ENCODE results near the gene NPLOC4. TPM values are rescaled to one million over a fixed set of nuclear protein-coding genes. Genes with fewer than 3 reads are reported as not detected.

Gene NPLOC4
- total and polyA plus RNA-seq, 2 of the 13 experiments (the other 11 are each of a cell fraction or from before 2014, with no cell fraction given), result 57.0 to 97.0 TPM

DNA sequence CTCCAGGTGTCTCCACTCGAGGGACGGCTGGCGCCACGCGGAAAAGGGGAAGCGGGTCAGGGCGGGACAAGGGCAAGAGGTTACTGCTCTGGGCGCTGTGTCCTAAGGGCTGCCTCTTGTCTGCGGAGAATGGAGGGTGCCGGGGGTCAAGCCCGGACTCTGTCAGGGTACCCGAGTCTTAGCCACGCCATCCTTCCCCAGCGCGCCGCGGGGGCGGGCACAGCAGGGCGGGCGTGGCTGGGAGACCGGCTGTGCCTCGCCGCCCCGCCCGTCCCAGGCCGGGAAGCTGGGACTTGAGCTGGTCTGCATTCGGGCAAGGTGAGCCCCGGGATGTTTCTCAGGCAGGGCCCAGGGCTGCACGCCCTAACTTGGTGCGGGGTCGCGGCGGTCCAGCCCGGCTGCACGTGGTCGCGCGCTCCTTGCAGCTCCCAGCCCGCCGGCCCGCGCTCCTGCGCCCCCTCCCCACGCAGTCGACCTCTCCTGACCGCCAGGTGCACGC, 118.1 kb downstream of the NPLOC4 start:
- DNase-seq (ENCODE audit: low spot score), result no peak
- BruUV-seq (replicated peaks), result no TSS peak
- Histone ChIP-seq H3K4me3 (replicated peaks in 1 of 3; ENCODE audit: insufficient read depth in 1 of 3, low read depth in 2 of 3, low read length in 3 of 3) (peak overlapping the region; percentile 35 to 75 (median 56); a peak in 5 of 6 replicates), H2AFZ (ENCODE audit: low read length) (no peak overlapping the region), H3K9me3 (ENCODE audit: low read length) (no peaks in the 10 kb centered on the region), H3K27ac (ENCODE audit: extremely low read length, insufficient read depth, low read length) (no peak overlapping the region), H4K20me1 (ENCODE audit: insufficient read depth, low read length) (no peaks in the 10 kb centered on the region), H3K4me2 (ENCODE audit: low read depth, low read length) (peak overlapping the region; percentile 79), H3K9ac (ENCODE audit: insufficient read depth, low read depth, low read length) (peak overlapping the region; percentile 50), H3K27me3 (ENCODE audit: control insufficient read depth in 1 of 2, insufficient read depth in 2 of 2, low read length in 2 of 2) (peaks cover 0 to 37% of the 10 kb centered on the region in 2 experiments; a peak in 4 of 5 replicates), H3K4me1 (ENCODE audit: insufficient read depth, low read length) (peaks cover 52% of the 10 kb centered on the region), H3K36me3 (replicated peaks in 1 of 2; ENCODE audit: control insufficient read depth in 1 of 2, insufficient read depth in 2 of 2, low read length in 2 of 2) (no peaks in the 10 kb centered on the region), H3K79me2 (ENCODE audit: insufficient read depth, low read length) (no peaks in the 10 kb centered on the region)
- ChIA-PET CTCF (ENCODE audit: low intra/inter-chr PET ratio, low total read pairs) (interaction anchor here (1.2 kb wide), 1 partner anchor 83 kb away, joined by 3 read pairs; no protein-coding TSS in a partner anchor), POLR2A (interaction anchor here (0.6 to 2.2 kb wide), 5 partner anchors 10 to 280 kb away, joined by 3 to 16 read pairs (median 5); partner anchors contain the start of genes FAAP100, NDUFAF8 and TEPSIN)
- no peak for FAIRE-seq
- ATAC-seq, result peak; percentile 12
- in situ Hi-C loops (cut with HindIII; ENCODE audit: extremely low pct_ligation_motif_present, low pct_unique_long_range_greater_than_20kb) (no loop called here), intact Hi-C loops (cut with micrococcal nuclease; ENCODE audit: unreplicated experiment) (loop anchor here (10.0 kb wide), 1 partner anchor 124 kb away; the partner anchor contains the start of gene BAHCC1)
- WGBS (ENCODE audit: low lambda C conversion rate), result 7% methylated on average over 26 of the region's 47 CpGs
- TF ChIP-seq MED13 (CRISPR knock-in tag; IDR thresholded peaks at IDR 0.05) (peak; percentile 55; the same call in 1 of the 2 replicates), KLF9 (CRISPR knock-in tag; IDR thresholded peaks at IDR 0.05; ENCODE audit: low read depth) (no peak), MTF1 (CRISPR knock-in tag; IDR thresholded peaks at IDR 0.05) (no peak), IKZF1 (IDR thresholded peaks at IDR 0.05) (no peak), AGO2 (optimal IDR thresholded peaks at IDR 0.05; ENCODE audit: low read depth, low read length) (peak; percentile 77), YEATS2 (CRISPR knock-in tag; IDR thresholded peaks at IDR 0.05; ENCODE audit: borderline replicate concordance) (no peak), AHR (CRISPR knock-in tag; IDR thresholded peaks at IDR 0.05) (no peak), KDM2A (CRISPR knock-in tag; IDR thresholded peaks at IDR 0.05; ENCODE audit: borderline replicate concordance, low read depth) (peak; percentile 30; the same call in 1 of the 2 replicates), CCAR2 (optimal IDR thresholded peaks at IDR 0.05; ENCODE audit: low read depth, low read length) (no peak), RCOR2 (CRISPR knock-in tag; IDR thresholded peaks at IDR 0.05) (no peak), FOXA1 (IDR thresholded peaks at IDR 0.05) (no peak), FOXA1 (CRISPR knock-in tag; IDR thresholded peaks at IDR 0.05) (no peak), KDM5A (IDR thresholded peaks at IDR 0.05; ENCODE audit: borderline replicate concordance, low read length) (no peak), RFXAP (CRISPR knock-in tag; IDR thresholded peaks at IDR 0.05; ENCODE audit: borderline replicate concordance) (peak; percentile 22; the same call in 1 of the 2 replicates), AKAP8 (CRISPR knock-in tag; IDR thresholded peaks at IDR 0.05) (0 out of 2 replicates have a peak, but pooled peaks have one; percentile 4), ZNF552 (CRISPR knock-in tag; IDR thresholded peaks at IDR 0.05; ENCODE audit: borderline replicate concordance) (no peak), SETDB1 (CRISPR knock-in tag; IDR thresholded peaks at IDR 0.05; ENCODE audit: borderline replicate concordance) (no peak), ZNF446 (CRISPR knock-in tag; IDR thresholded peaks at IDR 0.05) (peak; percentile 64; the same call in 1 of the 2 replicates), KLF11 (CRISPR knock-in tag; IDR thresholded peaks at IDR 0.05) (no peak)
- TF ChIP-seq, protein P1, sequence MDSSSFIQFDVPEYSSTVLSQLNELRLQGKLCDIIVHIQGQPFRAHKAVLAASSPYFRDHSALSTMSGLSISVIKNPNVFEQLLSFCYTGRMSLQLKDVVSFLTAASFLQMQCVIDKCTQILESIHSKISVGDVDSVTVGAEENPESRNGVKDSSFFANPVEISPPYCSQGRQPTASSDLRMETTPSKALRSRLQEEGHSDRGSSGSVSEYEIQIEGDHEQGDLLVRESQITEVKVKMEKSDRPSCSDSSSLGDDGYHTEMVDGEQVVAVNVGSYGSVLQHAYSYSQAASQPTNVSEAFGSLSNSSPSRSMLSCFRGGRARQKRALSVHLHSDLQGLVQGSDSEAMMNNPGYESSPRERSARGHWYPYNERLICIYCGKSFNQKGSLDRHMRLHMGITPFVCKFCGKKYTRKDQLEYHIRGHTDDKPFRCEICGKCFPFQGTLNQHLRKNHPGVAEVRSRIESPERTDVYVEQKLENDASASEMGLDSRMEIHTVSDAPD (CRISPR knock-in tag; IDR thresholded peaks at IDR 0.05), result 0 out of 2 replicates have a peak, but pooled peaks have one; percentile 69
- TF ChIP-seq, protein P2, sequence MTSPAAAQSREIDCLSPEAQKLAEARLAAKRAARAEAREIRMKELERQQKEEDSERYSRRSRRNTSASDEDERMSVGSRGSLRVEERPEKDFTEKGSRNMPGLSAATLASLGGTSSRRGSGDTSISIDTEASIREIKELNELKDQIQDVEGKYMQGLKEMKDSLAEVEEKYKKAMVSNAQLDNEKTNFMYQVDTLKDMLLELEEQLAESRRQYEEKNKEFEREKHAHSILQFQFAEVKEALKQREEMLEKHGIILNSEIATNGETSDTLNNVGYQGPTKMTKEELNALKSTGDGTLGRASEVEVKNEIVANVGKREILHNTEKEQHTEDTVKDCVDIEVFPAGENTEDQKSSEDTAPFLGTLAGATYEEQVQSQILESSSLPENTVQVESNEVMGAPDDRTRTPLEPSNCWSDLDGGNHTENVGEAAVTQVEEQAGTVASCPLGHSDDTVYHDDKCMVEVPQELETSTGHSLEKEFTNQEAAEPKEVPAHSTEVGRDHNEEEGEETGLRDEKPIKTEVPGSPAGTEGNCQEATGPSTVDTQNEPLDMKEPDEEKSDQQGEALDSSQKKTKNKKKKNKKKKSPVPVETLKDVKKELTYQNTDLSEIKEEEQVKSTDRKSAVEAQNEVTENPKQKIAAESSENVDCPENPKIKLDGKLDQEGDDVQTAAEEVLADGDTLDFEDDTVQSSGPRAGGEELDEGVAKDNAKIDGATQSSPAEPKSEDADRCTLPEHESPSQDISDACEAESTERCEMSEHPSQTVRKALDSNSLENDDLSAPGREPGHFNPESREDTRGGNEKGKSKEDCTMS (CRISPR knock-in tag; conservative IDR thresholded peaks at IDR 0.05), result no peak
- TF ChIP-seq, protein P3, sequence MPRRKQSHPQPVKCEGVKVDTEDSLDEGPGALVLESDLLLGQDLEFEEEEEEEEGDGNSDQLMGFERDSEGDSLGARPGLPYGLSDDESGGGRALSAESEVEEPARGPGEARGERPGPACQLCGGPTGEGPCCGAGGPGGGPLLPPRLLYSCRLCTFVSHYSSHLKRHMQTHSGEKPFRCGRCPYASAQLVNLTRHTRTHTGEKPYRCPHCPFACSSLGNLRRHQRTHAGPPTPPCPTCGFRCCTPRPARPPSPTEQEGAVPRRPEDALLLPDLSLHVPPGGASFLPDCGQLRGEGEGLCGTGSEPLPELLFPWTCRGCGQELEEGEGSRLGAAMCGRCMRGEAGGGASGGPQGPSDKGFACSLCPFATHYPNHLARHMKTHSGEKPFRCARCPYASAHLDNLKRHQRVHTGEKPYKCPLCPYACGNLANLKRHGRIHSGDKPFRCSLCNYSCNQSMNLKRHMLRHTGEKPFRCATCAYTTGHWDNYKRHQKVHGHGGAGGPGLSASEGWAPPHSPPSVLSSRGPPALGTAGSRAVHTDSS (CRISPR knock-in tag; conservative IDR thresholded peaks at IDR 0.05), result peak; percentile 8; the same call in 1 of the 2 replicates

All from HepG2 (cell line).